ENCODE results near the gene PLEKHA7. TPM values are rescaled to one million over a fixed set of nuclear protein-coding genes. Genes with fewer than 3 reads are reported as not detected.
A peak's percentile ranks its signal among the peaks of the same experiment; 100 is the strongest.

Gene PLEKHA7
- total RNA-seq, 4 donors from 2014 or later = 16.9 to 35.1 (median 24.1) TPM

- intact Hi-C loops (cut with DNase I; ENCODE audit: low total_unique reads) = no loop called here
- H3K4me3 ChIP-seq (ENCODE audit: low read depth, poor library complexity, severe bottlenecking) = no peak overlapping the region
- TF ChIP-seq CTCF (IDR thresholded peaks at IDR 0.05) = no peak
- TF ChIP-seq POLR2A (IDR thresholded peaks at IDR 0.05) = no peak
- no peak for DNase-seq (ENCODE audit: low spot score in 2 of 2)
- WGBS, 2 donors = 83 to 87% methylated on average over 5 of the region's 5 CpGs
Measured at GRCh38 chr11:16813126-16813525, 201.1 kb downstream of the PLEKHA7 start.

- DNase-seq (ENCODE audit: low spot score in 2 of 2) = no peak
- WGBS, 2 donors = 56 to 70% methylated on average over 5 of the region's 5 CpGs
- H3K4me3 ChIP-seq (ENCODE audit: low read depth, poor library complexity, severe bottlenecking) = no peak overlapping the region
- intact Hi-C loops (cut with DNase I; ENCODE audit: low total_unique reads) = no loop called here
- no peak for TF ChIP-seq POLR2A (IDR thresholded peaks at IDR 0.05)
- TF ChIP-seq CTCF (IDR thresholded peaks at IDR 0.05) = no peak
Measured at GRCh38 chr11:16812274-16812673, 201.9 kb downstream of the PLEKHA7 start.

GRCh38 chr11:16811136-16812020 lies 202.8 kb downstream of the PLEKHA7 start:
- no peak for TF ChIP-seq POLR2A (IDR thresholded peaks at IDR 0.05)
- TF ChIP-seq CTCF (IDR thresholded peaks at IDR 0.05) = no peak
- H3K4me3 ChIP-seq (ENCODE audit: low read depth, poor library complexity, severe bottlenecking) = no peak overlapping the region
- 93 to 100% methylated on average over 1 to 3 of the region's 3 CpGs for WGBS, 2 donors
- intact Hi-C loops (cut with DNase I; ENCODE audit: low total_unique reads) = no loop called here
- DNase-seq (ENCODE audit: low spot score in 2 of 2) = no peak

- TF ChIP-seq POLR2A (IDR thresholded peaks at IDR 0.05) = no peak
- H3K4me3 ChIP-seq (ENCODE audit: low read depth, poor library complexity, severe bottlenecking) = no peak overlapping the region
- intact Hi-C loops (cut with DNase I; ENCODE audit: low total_unique reads) = no loop called here
- peak; percentile 74 to 89 for DNase-seq (ENCODE audit: low spot score in 2 of 2)
- WGBS, 2 donors = 40 to 43% methylated on average over 11 of the region's 11 CpGs
Measured at GRCh38 chr11:16809886-16810668, 204.1 kb downstream of the PLEKHA7 start.

GRCh38 chr11:16807306-16807705 lies 206.9 kb downstream of the PLEKHA7 start:
- no peak overlapping the region for H3K4me3 ChIP-seq (ENCODE audit: low read depth, poor library complexity, severe bottlenecking)
- intact Hi-C loops (cut with DNase I; ENCODE audit: low total_unique reads) = no loop called here
- DNase-seq (ENCODE audit: low spot score in 2 of 2) = no peak
- WGBS, 2 donors = 59 to 60% methylated on average over 3 of the region's 3 CpGs
- TF ChIP-seq CTCF (IDR thresholded peaks at IDR 0.05) = no peak
- no peak for TF ChIP-seq POLR2A (IDR thresholded peaks at IDR 0.05)

- TF ChIP-seq CTCF (IDR thresholded peaks at IDR 0.05) = no peak
- WGBS, 2 donors = 21 to 25% methylated on average over 11 of the region's 11 CpGs
- peak in 1 of 2 donors; percentile 86 for DNase-seq (ENCODE audit: low spot score in 2 of 2)
- no peak overlapping the region for H3K4me3 ChIP-seq (ENCODE audit: low read depth, poor library complexity, severe bottlenecking)
- intact Hi-C loops (cut with DNase I; ENCODE audit: low total_unique reads) = no loop called here
Measured at GRCh38 chr11:16806791-16807190, 207.4 kb downstream of the PLEKHA7 start.
